Mesothelial cell of epicardium (in vitro differentiated cells): ENCODE data around the gene CSF1R. TPM values are rescaled to one million over a fixed set of nuclear protein-coding genes. Genes with fewer than 3 reads are reported as not detected.

Source experiments
- DNase-seq, 2 experiments: peaks; one replicate each; pipeline ENCODE4 v3.0.0; 2021; ENCODE audit warnings: low spot score in 2 of 2; ENCODE audit not compliant: unreplicated experiment in 2 of 2
- H3K27ac Mint-ChIP-seq: 2 replicates; pipeline ENCODE4 v1.8.0; 2021; ENCODE audit warnings: mixed read lengths
- H3K27me3 Mint-ChIP-seq: 2 replicates; pipeline ENCODE4 v1.8.0; 2021; ENCODE audit warnings: low read depth, mixed read lengths
- H3K36me3 Mint-ChIP-seq: 2 replicates; pipeline ENCODE4 v1.8.0; 2021; ENCODE audit warnings: mixed read lengths
- H3K4me1 Mint-ChIP-seq: 2 replicates; pipeline ENCODE4 v1.8.0; 2021; ENCODE audit warnings: mixed read lengths
- H3K4me3 Mint-ChIP-seq: 2 replicates; pipeline ENCODE4 v1.8.0; 2021; ENCODE audit warnings: mild to moderate bottlenecking, moderate library complexity, mixed read lengths
- H3K9me3 Mint-ChIP-seq: 2 replicates; pipeline ENCODE4 v1.8.0; 2021; ENCODE audit warnings: mixed read lengths
- total RNA-seq: library from RNA; stranded (reverse); gene quantifications from 3 replicates; pipeline ENCODE4 v1.2.1, GENCODE V29; 2021
- TF ChIP-seq, protein P1 (sequence below): fragments of 200-600 bp; sonication (generic); IDR thresholded peaks from one replicate; pipeline ENCODE4 v1.5.0; 2021; ENCODE audit warnings: antibody characterized with exemption; ENCODE audit not compliant: unreplicated experiment

The CSF1R gene
- total RNA-seq, 1 donor from 2014 or later = 0.18 TPM

DNA sequence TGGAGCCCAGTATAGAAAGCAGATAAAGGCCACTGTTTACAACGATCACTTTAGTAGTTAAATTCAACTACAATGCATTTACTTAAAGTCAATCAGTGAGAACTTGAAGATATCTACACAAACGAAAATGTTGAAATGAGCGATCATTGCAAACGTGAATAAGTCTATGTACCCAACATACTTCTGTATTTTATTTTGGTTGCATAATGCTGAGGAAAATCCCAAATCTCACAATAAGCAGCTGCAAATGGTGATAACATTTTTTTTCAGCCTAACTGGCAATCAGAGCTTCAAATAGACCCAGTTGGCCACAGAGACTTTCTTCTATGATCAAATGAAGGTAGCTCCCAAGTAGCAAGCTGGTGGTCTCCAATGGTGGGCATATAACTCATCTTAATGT is 37.2 kb upstream of the CSF1R start:
- no peaks in the 10 kb centered on the region for H3K9me3 Mint-ChIP-seq
- H3K27me3 Mint-ChIP-seq = no peaks in the 10 kb centered on the region
- DNase-seq = no peak
- H3K4me3 Mint-ChIP-seq = no peak overlapping the region
- H3K36me3 Mint-ChIP-seq = peaks cover 2% of the 10 kb centered on the region
- H3K27ac Mint-ChIP-seq = no peak overlapping the region
- TF ChIP-seq, protein P1, sequence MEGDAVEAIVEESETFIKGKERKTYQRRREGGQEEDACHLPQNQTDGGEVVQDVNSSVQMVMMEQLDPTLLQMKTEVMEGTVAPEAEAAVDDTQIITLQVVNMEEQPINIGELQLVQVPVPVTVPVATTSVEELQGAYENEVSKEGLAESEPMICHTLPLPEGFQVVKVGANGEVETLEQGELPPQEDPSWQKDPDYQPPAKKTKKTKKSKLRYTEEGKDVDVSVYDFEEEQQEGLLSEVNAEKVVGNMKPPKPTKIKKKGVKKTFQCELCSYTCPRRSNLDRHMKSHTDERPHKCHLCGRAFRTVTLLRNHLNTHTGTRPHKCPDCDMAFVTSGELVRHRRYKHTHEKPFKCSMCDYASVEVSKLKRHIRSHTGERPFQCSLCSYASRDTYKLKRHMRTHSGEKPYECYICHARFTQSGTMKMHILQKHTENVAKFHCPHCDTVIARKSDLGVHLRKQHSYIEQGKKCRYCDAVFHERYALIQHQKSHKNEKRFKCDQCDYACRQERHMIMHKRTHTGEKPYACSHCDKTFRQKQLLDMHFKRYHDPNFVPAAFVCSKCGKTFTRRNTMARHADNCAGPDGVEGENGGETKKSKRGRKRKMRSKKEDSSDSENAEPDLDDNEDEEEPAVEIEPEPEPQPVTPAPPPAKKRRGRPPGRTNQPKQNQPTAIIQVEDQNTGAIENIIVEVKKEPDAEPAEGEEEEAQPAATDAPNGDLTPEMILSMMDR = no peak
- no peaks in the 10 kb centered on the region for H3K4me1 Mint-ChIP-seq

DNA sequence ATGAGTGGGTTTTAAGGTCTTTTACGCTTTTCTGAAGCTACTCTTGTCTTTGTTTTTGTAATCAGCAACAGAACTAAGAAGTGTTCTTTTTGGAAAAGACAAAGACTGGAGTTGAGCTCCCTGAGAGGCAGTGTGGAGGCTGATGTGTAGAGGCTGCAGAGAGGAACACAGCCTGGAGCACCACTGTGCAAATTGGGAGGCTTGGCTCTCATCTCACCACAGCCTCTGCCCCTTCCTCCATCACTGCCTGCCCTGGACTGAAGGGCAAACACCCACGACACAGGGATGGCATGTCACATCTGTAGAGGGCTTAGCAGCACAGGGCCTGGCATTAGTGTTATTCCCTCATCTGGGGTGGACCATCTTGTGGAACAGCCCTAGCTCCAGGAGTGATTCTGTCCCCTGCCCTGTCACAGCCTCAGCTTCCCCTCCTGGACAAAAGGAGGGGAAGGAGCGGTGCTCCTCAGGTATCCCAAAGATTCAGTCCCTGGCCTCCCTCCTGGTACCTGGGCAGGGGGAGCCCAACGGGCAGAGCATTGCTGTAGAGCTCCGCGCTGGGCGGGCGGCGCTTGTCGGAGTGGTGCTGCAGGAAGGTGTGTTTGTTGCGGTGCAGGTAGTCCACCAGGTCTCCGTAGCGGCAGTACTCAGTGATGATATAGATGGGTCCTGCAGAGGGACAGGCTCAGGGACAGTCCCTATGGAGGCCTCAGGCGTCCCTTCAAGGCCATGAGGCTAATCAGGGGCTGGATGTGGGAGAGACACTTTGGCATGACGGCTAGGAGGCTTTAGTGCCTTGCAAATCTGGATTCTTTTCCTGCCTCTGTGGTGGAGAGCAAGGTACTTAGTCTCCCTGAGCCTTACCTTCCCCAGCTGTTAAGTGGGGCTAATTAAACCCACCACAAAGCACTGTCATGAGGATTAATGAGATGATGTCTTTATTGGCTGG is 36.5 kb upstream of the CSF1R start:
- Mint-ChIP-seq H3K27ac (no peak overlapping the region), H3K4me3 (no peak overlapping the region), H3K27me3 (no peaks in the 10 kb centered on the region), H3K9me3 (no peaks in the 10 kb centered on the region), H3K4me1 (no peaks in the 10 kb centered on the region), H3K36me3 (peaks cover 2% of the 10 kb centered on the region)
- DNase-seq = no peak
- TF ChIP-seq, protein P1 = no peak

DNA sequence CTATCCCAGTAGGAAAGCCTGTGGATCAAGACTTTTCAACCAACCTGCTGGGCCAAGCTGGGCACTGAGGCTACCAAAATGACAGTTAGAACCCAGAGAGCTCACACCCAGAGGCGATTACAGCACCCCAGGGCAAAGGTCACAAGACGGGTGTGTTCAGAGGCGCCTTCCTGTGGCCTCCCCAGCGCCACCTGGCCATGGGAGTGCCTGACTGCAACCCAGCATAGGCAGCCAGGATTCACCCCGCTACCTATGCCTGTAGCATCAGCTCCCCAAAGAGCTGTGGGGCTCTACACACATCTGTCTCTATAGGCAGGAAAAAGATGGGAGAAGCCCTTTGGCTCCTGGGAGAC is 35.8 kb upstream of the CSF1R start:
- H3K36me3 Mint-ChIP-seq = peaks cover 2% of the 10 kb centered on the region
- no peaks in the 10 kb centered on the region for H3K9me3 Mint-ChIP-seq
- no peak overlapping the region for H3K4me3 Mint-ChIP-seq
- no peak overlapping the region for H3K27ac Mint-ChIP-seq
- no peaks in the 10 kb centered on the region for H3K27me3 Mint-ChIP-seq
- no peaks in the 10 kb centered on the region for H3K4me1 Mint-ChIP-seq
- DNase-seq = no peak
- TF ChIP-seq, protein P1 = no peak

DNA sequence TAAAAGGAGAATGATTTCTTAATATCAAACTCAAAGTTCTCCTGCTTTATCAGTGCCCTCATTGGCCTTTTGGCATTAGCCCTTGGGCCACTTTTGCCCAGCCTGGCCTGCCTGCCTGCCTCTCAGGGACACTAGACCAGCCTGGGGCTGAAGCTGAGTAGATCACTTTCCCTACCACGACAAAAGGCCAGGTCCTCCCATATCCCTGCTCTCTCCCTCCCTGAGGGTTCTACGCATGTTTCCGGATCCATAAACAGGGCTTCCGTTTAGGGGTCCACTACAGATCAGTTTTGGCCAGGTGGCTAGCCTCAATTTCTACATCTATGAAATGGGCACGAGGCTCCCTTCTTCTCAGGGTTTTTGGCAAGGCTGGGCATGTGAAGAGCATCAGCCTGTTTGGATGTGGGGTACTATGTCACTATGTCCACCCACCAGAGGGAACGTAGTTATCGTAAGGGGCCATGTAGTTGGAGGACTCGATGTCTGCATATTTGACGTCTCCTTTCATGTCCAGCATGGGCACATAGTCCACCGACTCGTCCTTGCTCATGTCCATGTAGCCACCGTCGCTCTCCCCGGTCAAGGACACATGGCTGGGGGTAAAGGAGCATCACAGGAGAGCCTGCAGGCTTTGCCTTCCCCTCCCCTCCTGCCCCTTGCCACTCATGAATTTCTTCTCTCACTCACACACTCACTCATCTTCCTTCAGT is 35.2 kb upstream of the CSF1R start:
- Mint-ChIP-seq H3K27me3 (no peaks in the 10 kb centered on the region), H3K36me3 (peaks cover 2% of the 10 kb centered on the region), H3K4me1 (no peaks in the 10 kb centered on the region), H3K27ac (no peak overlapping the region), H3K9me3 (no peaks in the 10 kb centered on the region), H3K4me3 (no peak overlapping the region)
- DNase-seq = no peak
- TF ChIP-seq, protein P1 = no peak

DNA sequence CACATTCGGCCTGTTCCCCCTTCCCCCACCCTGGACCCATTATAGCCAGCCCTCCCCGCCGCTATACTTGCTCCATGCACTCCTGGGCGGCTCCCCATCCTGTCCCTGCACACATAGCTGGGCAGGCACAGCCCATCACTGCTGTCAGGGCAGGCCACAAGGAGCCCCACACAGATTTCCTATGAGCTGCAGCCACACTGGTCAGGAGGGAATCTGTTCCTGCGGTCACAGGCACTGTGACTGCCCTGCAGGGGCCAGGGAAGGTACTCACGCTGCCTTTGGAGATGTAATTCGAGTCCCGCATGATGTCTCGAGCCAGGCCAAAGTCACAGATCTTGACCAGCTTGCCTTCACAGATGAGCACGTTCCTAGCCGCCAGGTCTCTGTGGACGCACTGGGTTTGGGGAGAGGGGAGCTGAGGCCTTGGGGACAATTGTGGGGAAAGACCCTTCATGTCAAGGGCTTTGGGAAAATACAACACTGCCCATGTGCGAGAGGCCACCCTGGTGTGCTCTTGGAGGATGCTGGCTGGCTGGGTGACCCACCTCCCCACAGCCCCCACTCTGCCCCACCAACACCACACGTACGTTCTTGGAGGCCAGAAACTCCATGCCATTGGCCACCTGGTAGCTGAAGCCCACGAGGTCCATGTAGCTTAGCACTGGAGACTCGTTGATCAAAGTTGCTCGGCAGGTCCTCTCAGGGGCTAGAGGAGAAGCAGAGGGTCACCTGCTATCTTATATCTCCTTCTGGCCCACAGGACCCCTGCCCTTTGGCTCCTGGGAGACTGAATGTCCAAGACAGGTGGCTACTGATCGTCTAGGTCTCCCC is 34.5 kb upstream of the CSF1R start:
- no peak for DNase-seq
- Mint-ChIP-seq H3K27me3 (no peaks in the 10 kb centered on the region), H3K4me1 (no peaks in the 10 kb centered on the region), H3K27ac (no peak overlapping the region), H3K4me3 (no peak overlapping the region), H3K9me3 (no peaks in the 10 kb centered on the region), H3K36me3 (peaks cover 2% of the 10 kb centered on the region)
- TF ChIP-seq, protein P1 = no peak
